Suprapubic skin (tissue), 4 donors: ENCODE data around the gene WNK2. TPM values are rescaled to one million over a fixed set of nuclear protein-coding genes. Genes with fewer than 3 reads are reported as not detected.

Experiments used
- DNase-seq, 2 donors: peaks; one replicate each; pipeline ENCODE4 v3.0.0-alpha.2; 2019; ENCODE audit warnings: low spot score in 2 of 2
- H3K27ac ChIP-seq: fragments of 200-600 bp; sonication (generic); one replicate; pipeline ENCODE4 v1.5.1; 2019
- H3K27me3 ChIP-seq: fragments of 200-600 bp; sonication (generic); one replicate; pipeline ENCODE4 v1.5.1; 2019
- H3K36me3 ChIP-seq: fragments of 200-600 bp; sonication (generic); one replicate; pipeline ENCODE4 v1.5.1; 2019
- H3K4me1 ChIP-seq: fragments of 200-600 bp; sonication (generic); one replicate; pipeline ENCODE4 v1.5.1; 2019
- H3K4me3 ChIP-seq: fragments of 200-600 bp; sonication (generic); one replicate; pipeline ENCODE4 v1.5.1; 2019; ENCODE audit warnings: mild to moderate bottlenecking
- H3K9me3 ChIP-seq: fragments of 200-600 bp; sonication (generic); one replicate; pipeline ENCODE4 v1.5.1; 2019
- EP300 ChIP-seq: sonication (generic); formaldehyde crosslinking; IDR thresholded peaks from one replicate; pipeline ENCODE4 v1.6.1; 2017; ENCODE audit warnings: antibody characterized with exemption
- POLR2A ChIP-seq, 2 donors: fragments of 450-650 bp; IDR thresholded peaks; one replicate each; pipeline ENCODE4 v1.6.1; 2017; ENCODE audit warnings: antibody characterized with exemption in 2 of 2, mild to moderate bottlenecking in 2 of 2, moderate library complexity in 2 of 2
- POLR2AphosphoS5 ChIP-seq, 3 donors: sonication (generic); formaldehyde crosslinking; IDR thresholded peaks; one replicate each; pipeline ENCODE4 v1.6.1; 2017; ENCODE audit warnings: antibody characterized with exemption in 3 of 3
- WGBS: methylation state at CpG from one replicate; pipeline ENCODE4 v1.1.5; 2018; 5-methylcytosine and 5-hydroxymethylcytosine counted together
- total RNA-seq, 4 donors: library from RNA; depleted of rRNA; stranded (reverse); fragments of >200 nt; gene quantifications; one replicate each; pipeline ENCODE4 v1.1.0, GENCODE V29; 2016
- TF ChIP-seq, protein P1 (sequence below), 2 donors: fragments of 200-600 bp in 1 of 2; fragments of 450-650 bp in 1 of 2; sonication (generic) in 1 of 2; IDR thresholded peaks; one replicate each; pipeline ENCODE4 v1.5.1; 2016 to 2019; ENCODE audit warnings: antibody characterized with exemption in 2 of 2, mild to moderate bottlenecking in 1 of 2, moderate library complexity in 1 of 2

WNK2 gene
- total RNA-seq, 4 donors from 2014 or later: 39.5 to 93.7 (median 45.3) TPM

DNA sequence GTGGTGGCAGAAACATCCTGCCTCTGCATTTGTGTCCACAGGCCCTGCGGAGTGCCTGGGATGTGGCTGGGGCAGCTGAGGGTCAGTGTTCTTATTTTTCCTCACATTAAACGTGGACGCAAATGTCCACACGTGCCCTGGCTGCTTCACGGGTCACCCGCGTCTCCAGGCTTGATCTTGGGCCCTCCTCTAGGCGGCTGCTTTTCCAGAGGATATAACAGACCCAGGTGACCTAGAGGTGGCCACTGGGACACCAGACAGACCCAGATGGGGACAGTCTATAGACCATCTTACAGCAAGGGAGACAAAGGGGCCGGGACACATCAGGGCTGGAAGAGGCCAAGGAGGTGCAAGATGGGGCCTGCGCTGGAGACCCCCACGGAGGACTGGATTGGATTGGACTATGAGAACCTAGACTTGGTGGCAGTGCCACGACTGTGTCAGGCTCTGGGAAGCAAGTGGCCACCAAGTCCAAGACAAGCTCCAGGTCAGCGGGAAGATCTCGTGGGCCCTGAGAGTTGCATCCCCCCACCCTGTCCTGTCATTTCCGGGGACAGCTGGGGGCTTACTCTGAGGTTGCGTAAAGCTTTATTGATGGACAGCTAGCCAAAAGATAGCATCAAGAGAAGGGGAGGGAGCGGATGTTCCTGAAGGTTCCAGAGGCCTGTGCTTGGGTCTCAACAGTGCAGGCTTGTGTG, 6.9 kb downstream of the WNK2 start:
- peaks cover 36% of the 10 kb centered on the region for H3K4me1 ChIP-seq
- no peaks in the 10 kb centered on the region for H3K27me3 ChIP-seq
- 96% methylated on average over 16 of the region's 17 CpGs for whole genome bisulfite sequencing
- TF ChIP-seq, protein P1, sequence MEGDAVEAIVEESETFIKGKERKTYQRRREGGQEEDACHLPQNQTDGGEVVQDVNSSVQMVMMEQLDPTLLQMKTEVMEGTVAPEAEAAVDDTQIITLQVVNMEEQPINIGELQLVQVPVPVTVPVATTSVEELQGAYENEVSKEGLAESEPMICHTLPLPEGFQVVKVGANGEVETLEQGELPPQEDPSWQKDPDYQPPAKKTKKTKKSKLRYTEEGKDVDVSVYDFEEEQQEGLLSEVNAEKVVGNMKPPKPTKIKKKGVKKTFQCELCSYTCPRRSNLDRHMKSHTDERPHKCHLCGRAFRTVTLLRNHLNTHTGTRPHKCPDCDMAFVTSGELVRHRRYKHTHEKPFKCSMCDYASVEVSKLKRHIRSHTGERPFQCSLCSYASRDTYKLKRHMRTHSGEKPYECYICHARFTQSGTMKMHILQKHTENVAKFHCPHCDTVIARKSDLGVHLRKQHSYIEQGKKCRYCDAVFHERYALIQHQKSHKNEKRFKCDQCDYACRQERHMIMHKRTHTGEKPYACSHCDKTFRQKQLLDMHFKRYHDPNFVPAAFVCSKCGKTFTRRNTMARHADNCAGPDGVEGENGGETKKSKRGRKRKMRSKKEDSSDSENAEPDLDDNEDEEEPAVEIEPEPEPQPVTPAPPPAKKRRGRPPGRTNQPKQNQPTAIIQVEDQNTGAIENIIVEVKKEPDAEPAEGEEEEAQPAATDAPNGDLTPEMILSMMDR (IDR thresholded peaks at IDR 0.05): no peak
- TF ChIP-seq POLR2AphosphoS5 (IDR thresholded peaks at IDR 0.05) (no peak), POLR2A (IDR thresholded peaks at IDR 0.05) (no peak), EP300 (no peak)
- H3K27ac ChIP-seq: no peak overlapping the region
- DNase-seq: no peak
- no peaks in the 10 kb centered on the region for H3K36me3 ChIP-seq
- H3K9me3 ChIP-seq: no peaks in the 10 kb centered on the region
- H3K4me3 ChIP-seq: no peak overlapping the region

DNA sequence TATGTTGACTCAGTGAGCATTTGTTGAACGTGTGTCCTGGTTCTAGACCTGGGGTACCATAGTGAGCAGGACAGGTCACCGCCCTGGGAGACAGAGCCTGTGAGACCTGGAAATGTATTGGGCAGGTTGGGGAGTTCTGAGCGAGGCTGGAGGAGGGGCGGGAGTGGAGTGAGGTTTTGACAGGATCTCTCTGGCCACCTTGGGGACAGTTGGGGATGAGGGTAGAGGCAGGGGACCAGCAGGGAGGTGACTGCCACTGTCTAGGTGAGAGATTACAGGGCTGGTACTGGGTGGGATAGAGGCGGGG, 7.4 kb downstream of the WNK2 start:
- H3K27me3 ChIP-seq: no peaks in the 10 kb centered on the region
- H3K9me3 ChIP-seq: no peaks in the 10 kb centered on the region
- no peak for DNase-seq
- WGBS: 92% methylated on average over 5 of the region's 5 CpGs
- no peak overlapping the region for H3K27ac ChIP-seq
- H3K36me3 ChIP-seq: no peaks in the 10 kb centered on the region
- H3K4me1 ChIP-seq: peaks cover 31% of the 10 kb centered on the region
- TF ChIP-seq POLR2AphosphoS5 (IDR thresholded peaks at IDR 0.05) (no peak), POLR2A (IDR thresholded peaks at IDR 0.05) (no peak), EP300 (no peak)
- TF ChIP-seq, protein P1 (IDR thresholded peaks at IDR 0.05): no peak
- H3K4me3 ChIP-seq: no peak overlapping the region

DNA sequence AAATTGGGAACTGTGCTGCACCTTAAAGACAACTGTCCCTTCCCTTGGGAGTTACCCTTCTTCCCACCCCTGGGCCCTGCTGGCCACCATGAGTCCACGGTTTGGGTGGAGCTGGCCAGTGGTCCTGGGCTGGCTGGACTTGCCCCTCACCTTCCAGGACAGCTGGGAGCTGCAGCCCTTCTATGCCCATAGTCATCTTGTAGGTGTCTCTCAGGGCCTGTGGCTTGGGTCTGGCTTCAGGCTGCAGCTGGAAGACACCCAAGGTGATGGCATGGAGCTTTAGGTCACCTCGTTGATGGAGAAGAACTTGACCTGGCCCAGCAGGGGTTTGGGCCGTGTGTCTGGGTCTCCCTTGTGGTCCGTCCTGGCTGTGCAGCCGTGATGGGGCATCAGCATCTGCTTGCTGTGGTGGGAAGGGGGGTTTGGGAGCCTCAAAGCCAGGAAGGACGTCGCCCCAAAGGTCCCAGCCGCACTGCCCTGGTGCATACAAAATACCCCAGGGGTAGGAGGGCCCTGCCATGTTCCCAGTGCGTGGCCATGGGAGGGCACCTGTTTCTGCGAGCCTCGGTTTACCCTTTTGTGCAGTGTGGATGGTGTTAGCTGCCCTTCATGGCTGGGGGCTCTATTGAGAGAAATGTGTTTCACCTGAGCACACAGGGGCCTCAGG, 8.9 kb downstream of the WNK2 start:
- no peaks in the 10 kb centered on the region for H3K36me3 ChIP-seq
- DNase-seq: no peak
- 70% methylated on average over 6 of the region's 11 CpGs for WGBS
- H3K27me3 ChIP-seq: no peaks in the 10 kb centered on the region
- peaks cover 17% of the 10 kb centered on the region for H3K4me1 ChIP-seq
- H3K4me3 ChIP-seq: no peak overlapping the region
- no peaks in the 10 kb centered on the region for H3K9me3 ChIP-seq
- no peak overlapping the region for H3K27ac ChIP-seq
- no peak for TF ChIP-seq POLR2AphosphoS5 (IDR thresholded peaks at IDR 0.05)
- TF ChIP-seq, protein P1 (IDR thresholded peaks at IDR 0.05): no peak
- TF ChIP-seq POLR2A (IDR thresholded peaks at IDR 0.05): no peak
- TF ChIP-seq EP300: no peak

DNA sequence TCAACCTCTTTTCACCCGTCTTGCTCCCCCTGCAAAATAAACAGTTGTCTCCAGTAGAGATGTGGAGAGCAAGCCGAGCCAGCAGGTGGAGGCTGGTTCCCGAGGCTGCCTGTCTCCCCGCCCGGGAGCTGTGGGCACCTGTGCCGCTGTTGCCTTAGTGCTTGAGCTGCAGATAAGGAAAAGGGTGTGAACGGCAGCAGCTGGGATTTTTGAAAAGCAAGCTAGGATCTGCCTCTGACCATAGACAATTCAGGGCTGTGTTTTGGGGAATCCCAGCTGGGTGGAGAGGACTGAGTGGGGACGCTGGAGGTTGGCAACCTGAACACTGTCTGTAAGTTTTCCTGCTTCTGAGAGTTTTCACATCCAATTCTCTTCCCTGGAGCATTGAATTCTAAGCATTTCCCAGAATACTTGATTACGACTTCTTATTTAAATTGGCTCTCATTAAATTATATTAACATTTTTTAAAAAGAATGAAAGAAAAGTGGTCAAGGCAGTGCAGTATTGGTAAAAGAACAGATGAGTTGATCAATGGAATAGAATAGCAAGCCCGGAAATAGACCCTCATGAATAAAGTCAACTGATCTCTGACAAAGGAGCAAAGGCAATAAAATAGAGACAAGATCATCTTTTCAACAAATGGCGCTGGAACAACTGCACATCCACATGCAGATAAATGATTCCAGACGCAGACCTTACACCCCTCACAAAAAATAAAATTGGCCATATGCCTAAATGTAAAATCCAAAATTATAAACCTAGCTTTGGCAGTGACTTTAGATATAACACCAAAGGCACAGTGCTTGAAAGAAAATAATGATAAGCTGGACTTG, 9.7 kb downstream of the WNK2 start:
- no peak for DNase-seq
- Histone ChIP-seq H3K36me3 (no peaks in the 10 kb centered on the region), H3K27ac (no peak overlapping the region), H3K9me3 (no peaks in the 10 kb centered on the region), H3K4me3 (no peak overlapping the region), H3K27me3 (no peaks in the 10 kb centered on the region), H3K4me1 (peaks cover 16% of the 10 kb centered on the region)
- no peak for TF ChIP-seq POLR2A (IDR thresholded peaks at IDR 0.05)
- WGBS: 39% methylated on average over 11 of the region's 12 CpGs

DNA sequence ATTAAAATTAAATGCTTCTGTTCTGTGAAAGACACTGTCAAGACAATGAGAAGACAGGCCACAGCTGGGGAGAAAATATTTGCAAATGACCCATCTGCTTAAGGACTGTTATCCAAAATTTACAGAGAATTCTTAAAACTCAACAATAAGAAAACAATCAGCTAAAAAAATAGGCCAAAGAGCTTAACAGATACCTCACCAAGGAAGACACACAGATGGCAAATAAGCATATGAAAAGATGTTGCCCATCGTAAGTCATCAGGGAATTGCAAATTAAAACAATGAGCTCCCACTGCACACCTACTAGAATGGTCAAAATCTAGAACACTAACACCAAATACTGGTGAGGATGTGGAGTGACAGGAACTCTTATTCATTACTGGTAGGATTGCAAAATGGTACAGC, 10.3 kb downstream of the WNK2 start:
- Histone ChIP-seq H3K4me3 (no peak overlapping the region), H3K36me3 (no peaks in the 10 kb centered on the region), H3K27ac (no peak overlapping the region), H3K9me3 (no peaks in the 10 kb centered on the region), H3K27me3 (no peaks in the 10 kb centered on the region), H3K4me1 (peaks cover 20% of the 10 kb centered on the region)
- TF ChIP-seq POLR2A (IDR thresholded peaks at IDR 0.05): no peak
- TF ChIP-seq POLR2AphosphoS5 (IDR thresholded peaks at IDR 0.05): no peak
- TF ChIP-seq EP300: no peak
- TF ChIP-seq, protein P1 (IDR thresholded peaks at IDR 0.05): no peak
- no peak for DNase-seq
- 66% methylated on average over 1 of the region's 1 CpG for WGBS
